ENCODE results near the gene ZNF830. TPM values are rescaled to one million over a fixed set of nuclear protein-coding genes. Genes with fewer than 3 reads are reported as not detected.

The ZNF830 gene
- total and polyA plus RNA-seq, 2 of the 13 experiments (the other 11 are each of a cell fraction or from before 2014, with no cell fraction given) = 6.1 to 19.0 TPM

- no peak for TF ChIP-seq ZNF121 (CRISPR knock-in tag; IDR thresholded peaks at IDR 0.05)
- no peak for TF ChIP-seq ZNF101 (CRISPR knock-in tag; IDR thresholded peaks at IDR 0.05; ENCODE audit: borderline replicate concordance, low read depth)
- 0 out of 2 replicates have a peak, but pooled peaks have one; percentile 32 for TF ChIP-seq ZNF589 (CRISPR knock-in tag; conservative IDR thresholded peaks at IDR 0.05)
- peak; percentile 97; the same call in 1 of the 2 replicates for TF ChIP-seq ZFP91 (CRISPR knock-in tag; IDR thresholded peaks at IDR 0.05; ENCODE audit: borderline replicate concordance)
- TF ChIP-seq KMT2B (CRISPR knock-in tag; IDR thresholded peaks at IDR 0.05) = peak; percentile 45; the same call in 1 of the 2 replicates
- no peak; the same call in 1 of the 2 replicates for TF ChIP-seq ZNF563 (CRISPR knock-in tag; IDR thresholded peaks at IDR 0.05)
- TF ChIP-seq KAT7 (CRISPR knock-in tag; IDR thresholded peaks at IDR 0.05; ENCODE audit: borderline replicate concordance) = peak; percentile 72; the same call in 1 of the 2 replicates
- TF ChIP-seq ZNF784 (CRISPR knock-in tag; IDR thresholded peaks at IDR 0.05; ENCODE audit: borderline replicate concordance) = no peak
- 0 out of 2 replicates have a peak, but pooled peaks have one; percentile 26 for TF ChIP-seq YEATS2 (CRISPR knock-in tag; IDR thresholded peaks at IDR 0.05; ENCODE audit: borderline replicate concordance)
- no peak for TF ChIP-seq EP300 (IDR thresholded peaks at IDR 0.05; ENCODE audit: low read depth in 2 of 2, low read length in 2 of 2)
- TF ChIP-seq EP300 (CRISPR knock-in tag; IDR thresholded peaks at IDR 0.05; ENCODE audit: borderline replicate concordance) = no peak
- TF ChIP-seq ZNF414 (CRISPR knock-in tag; IDR thresholded peaks at IDR 0.05) = no peak
- TF ChIP-seq ZNF292 (CRISPR knock-in tag; IDR thresholded peaks at IDR 0.05; ENCODE audit: borderline replicate concordance, low read depth) = 0 out of 2 replicates have a peak, but pooled peaks have one; percentile 23
- TF ChIP-seq MXD3 (CRISPR knock-in tag; IDR thresholded peaks at IDR 0.05) = no peak; the same call in 1 of the 2 replicates
- 0 out of 2 replicates have a peak, but pooled peaks have one; percentile 10 for TF ChIP-seq ZNF557 (CRISPR knock-in tag; IDR thresholded peaks at IDR 0.05)
- no peak for TF ChIP-seq SP140L (CRISPR knock-in tag; IDR thresholded peaks at IDR 0.05; ENCODE audit: borderline replicate concordance)
- TF ChIP-seq ZC3H4 (CRISPR knock-in tag; IDR thresholded peaks at IDR 0.05; ENCODE audit: borderline replicate concordance) = no peak; the same call in 1 of the 2 replicates
These were observed 19.6 kb downstream of the ZNF830 start (continued) for GRCh38 chr17:34980681-34981537.
